Right ventricle myocardium superior (tissue), 1 donor: ENCODE measurements around the gene LMLN. TPM values are rescaled to one million over a fixed set of nuclear protein-coding genes. Genes with fewer than 3 reads are reported as not detected.
"Not testable (repeated sequence)": the region's sequence is repeated elsewhere in the genome, so short reads cannot be mapped to it uniquely, and the experiment has no call there.

Experiments
- ATAC-seq: fragments of 200-7000 bp; cut with Tn5 transposase; one replicate; pipeline ENCODE4 v1.9.1; 2020; ENCODE audit warnings: mild to moderate bottlenecking; ENCODE audit not compliant: poor library complexity
- DNase-seq: peaks from one replicate; pipeline ENCODE4 v3.0.0-alpha.2; 2020
- intact Hi-C: fragments of 100-400 bp; cut with DNase I; formaldehyde crosslinking; loops from one replicate; pipeline ENCODE4 v1.11.2; 2022
- long read RNA-seq: library from polyadenylated mRNA; unstranded; transcript quantifications from one replicate; pipeline ENCODE4 v2.0.0, GENCODE V29; 2021
- total RNA-seq: library from RNA; stranded (reverse); fragmentation: NEBNext Ultra II Directional; extraction: Animal tissue kit (Norgen Biotek cat#: 25700); gene quantifications from one replicate; pipeline ENCODE4 v1.2.1, GENCODE V29; 2021
- donor health status: DM: no; HTN: yes; CAD: no; lungs with severe emphysema.

The LMLN gene, protein sequence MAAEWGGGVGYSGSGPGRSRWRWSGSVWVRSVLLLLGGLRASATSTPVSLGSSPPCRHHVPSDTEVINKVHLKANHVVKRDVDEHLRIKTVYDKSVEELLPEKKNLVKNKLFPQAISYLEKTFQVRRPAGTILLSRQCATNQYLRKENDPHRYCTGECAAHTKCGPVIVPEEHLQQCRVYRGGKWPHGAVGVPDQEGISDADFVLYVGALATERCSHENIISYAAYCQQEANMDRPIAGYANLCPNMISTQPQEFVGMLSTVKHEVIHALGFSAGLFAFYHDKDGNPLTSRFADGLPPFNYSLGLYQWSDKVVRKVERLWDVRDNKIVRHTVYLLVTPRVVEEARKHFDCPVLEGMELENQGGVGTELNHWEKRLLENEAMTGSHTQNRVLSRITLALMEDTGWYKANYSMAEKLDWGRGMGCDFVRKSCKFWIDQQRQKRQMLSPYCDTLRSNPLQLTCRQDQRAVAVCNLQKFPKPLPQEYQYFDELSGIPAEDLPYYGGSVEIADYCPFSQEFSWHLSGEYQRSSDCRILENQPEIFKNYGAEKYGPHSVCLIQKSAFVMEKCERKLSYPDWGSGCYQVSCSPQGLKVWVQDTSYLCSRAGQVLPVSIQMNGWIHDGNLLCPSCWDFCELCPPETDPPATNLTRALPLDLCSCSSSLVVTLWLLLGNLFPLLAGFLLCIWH
- total RNA-seq = 8.8 TPM
- long read RNA-seq, full-length matches to known transcripts = 8 of 10 reads
- long read RNA-seq, partial matches to known transcripts = 1 of 10 reads
- long read RNA-seq, other reads (novel, unspliced or antisense) = 1 of 10 reads

DNA sequence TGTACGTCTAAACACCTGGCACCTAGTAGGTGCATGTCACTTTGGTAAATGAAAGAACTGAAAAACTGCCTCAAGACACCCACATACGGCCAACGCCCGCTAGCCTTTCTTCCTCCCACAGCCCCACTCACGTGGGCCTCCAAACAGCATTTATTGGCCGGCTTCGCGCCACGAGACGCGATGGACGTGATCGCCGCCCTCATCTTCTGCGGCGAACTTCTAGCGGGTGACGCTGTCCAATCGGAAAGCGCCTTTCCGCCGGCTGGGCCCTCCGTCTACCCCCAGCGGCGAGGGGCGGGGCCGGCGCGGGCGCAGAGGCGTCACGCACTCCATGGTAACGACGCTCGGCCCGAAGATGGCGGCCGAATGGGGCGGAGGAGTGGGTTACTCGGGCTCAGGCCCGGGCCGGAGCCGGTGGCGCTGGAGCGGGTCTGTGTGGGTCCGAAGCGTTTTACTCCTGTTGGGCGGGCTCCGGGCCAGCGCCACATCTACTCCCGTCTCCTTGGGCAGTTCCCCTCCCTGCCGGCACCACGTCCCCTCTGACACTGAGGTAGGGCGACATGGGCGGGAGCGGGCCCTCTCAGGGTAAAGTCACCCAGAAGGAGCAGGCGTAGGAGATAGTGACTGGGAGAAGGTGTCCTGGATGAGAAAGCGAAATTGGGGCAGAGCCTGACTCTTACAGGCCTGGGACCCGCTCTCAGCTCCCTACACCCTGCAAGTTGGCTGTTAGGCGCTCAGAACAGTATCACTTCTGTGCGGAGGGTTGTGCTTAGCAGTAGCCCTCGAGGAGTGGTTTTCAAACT is at the start of gene LMLN:
Gene LMLN, plus strand, starts transcription at position 327 of the 803 bp plus-strand sequence. Its CDS starts 29 bp downstream, at position 356.
- ATAC-seq (peak; percentile 99), DNase-seq (peak; percentile 98)
- intact Hi-C loops = no loop called here

DNA sequence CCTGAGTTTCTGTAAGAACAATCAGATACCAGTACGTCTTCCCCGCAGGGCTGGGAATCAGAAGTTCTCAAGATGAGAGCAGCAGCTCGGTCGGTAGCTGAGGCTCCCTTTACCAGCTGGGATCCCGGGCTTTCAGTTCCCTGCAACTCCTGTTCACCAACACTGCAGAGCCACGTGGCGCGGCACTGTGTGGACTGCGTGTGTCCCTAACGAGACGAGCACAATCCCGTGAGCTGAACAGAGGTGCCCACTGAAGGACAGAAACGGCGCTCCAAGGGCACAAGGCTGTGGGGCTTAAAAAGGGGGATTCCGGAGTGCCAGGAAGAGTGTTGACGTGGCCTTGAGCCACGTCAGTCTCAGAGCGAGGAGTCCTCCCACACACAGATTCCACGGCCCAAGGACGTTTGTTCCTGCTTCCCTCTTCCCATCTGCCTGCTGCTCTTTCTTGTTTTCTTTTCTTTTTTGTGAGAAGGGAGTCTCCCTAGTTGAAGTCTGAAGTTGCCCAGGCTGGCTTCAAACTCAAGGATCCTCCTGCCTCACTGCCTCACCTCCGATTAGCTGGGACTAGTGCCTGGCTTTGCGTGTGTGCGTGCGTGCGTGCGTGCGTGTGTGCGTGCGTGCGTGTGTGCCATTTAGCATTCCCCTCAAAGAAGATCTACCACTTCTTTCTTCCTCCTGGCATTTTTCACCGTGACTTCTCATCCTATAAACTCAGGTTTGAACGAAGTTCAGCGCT is 47.1 kb upstream of the LMLN start:
- peak; percentile 52 for ATAC-seq
- intact Hi-C loops = no loop called here
- no peak for DNase-seq

DNA sequence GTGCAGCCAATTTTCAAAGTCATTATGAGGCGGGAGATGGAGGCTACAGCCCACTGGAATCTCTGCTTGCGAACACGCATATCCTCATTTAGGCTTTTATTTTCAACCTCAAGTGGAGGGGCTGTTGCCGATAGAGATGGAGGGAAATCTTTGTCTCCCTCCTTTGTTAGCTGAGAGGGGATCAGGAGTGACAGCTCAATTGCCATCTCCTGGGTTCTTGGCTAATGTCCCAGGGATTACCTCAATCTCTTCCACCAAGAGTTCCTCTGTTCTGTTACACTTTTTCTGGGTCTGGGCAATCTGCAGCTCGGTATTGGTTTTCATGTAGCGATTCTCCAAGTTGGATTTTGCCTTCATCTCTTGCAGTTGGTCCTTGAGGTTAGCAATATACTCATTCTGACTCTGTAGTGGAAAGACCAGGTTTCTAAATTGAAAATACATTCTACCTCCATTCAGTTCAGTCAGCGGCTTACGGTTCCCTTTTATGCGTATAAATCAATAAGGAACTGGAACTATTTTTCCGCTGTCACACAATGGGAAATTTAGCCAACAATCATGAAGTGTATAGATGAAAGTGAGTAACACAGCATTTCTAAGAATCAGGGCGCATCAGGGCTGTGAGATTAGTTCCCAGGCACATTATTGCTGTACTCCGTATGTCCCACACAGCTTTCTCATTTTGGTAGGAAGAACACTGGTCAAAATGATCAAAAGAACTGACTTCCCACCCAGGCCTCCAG is 46.2 kb upstream of the LMLN start:
- DNase-seq (no peak), ATAC-seq (no peak)
- intact Hi-C loops = no loop called here

DNA sequence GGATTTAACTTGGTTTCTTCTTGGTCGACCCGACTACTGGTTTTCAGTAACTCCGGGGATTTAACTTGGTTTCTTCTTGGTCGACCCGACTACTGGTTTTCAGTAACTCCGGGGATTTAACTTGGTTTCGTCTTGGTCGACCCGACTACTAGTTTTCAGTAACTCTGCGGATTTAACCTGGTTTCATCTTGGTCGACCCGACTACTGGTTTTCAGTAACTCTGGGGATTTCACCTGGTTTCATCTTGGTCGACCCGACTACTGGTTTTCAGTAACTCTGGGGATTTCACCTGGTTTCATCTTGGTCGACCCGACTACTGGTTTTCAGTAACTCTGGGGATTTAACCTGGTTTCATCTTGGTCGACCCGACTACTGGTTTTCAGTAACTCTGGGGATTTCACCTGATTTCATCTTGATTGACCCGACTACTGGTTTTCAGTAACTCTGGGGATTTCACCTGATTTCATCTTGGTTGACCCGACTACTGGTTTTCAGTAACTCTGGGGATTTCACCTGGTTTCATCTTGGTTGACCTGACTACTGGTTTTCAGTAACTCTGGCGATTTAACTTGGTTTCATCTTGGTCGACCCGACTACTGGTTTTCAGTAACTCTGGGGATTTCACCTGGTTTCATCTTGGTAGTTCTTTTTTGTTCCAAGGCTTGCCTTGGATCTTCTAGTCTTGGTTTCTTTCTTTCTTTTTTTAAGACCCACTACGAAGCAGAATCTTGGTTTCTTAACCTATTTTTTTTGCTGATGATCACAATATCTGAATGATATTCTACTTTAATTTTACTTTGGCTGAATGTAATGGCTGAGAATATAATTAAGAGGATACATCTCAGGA is 38.4 kb upstream of the LMLN start:
- ATAC-seq = not testable (repeated sequence)

DNA sequence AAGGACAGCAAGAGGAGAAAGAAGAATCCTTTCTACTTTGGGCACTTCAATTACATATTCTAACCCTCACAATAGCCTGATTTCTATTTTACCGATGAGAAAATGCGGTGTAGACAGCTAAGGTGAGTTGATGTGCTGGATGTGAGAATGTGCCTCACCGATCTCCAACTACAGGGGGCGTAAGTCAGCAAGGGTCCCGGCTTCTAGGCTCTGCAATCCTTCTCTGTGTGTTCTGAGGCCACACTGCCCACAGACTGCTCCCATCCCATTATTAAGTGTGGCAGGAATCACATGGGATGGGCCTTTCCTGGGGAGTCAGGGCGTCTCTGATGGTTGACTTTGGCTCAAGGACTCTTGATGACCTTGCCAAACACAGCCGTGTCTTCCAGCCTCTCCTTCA is 33.6 kb upstream of the LMLN start:
- intact Hi-C loops = no loop called here
- ATAC-seq = no peak
- DNase-seq = no peak

More for the DNA sequence above, 38.4 kb upstream of the LMLN start:
- intact Hi-C loops, DNase-seq: not testable (repeated sequence)

DNA sequence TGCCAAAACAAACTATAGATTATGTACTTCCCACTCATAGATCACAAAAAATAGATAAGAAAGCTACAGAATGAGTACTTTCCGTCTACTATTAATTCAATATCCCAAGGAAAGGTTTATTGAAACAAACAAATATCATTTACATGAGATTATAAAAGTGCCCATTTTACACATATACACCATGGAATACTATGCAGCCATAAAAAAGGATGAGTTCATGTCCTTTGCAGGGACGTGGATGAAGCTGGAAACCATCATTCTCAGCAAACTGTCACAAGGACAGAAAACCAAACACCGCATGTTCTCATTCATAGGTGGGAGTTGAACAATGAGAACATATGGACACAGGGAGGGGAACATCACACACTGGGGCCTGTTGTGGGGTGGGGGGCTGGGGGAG is 32.4 kb upstream of the LMLN start:
- ATAC-seq, DNase-seq, intact Hi-C loops: not testable (repeated sequence)

DNA sequence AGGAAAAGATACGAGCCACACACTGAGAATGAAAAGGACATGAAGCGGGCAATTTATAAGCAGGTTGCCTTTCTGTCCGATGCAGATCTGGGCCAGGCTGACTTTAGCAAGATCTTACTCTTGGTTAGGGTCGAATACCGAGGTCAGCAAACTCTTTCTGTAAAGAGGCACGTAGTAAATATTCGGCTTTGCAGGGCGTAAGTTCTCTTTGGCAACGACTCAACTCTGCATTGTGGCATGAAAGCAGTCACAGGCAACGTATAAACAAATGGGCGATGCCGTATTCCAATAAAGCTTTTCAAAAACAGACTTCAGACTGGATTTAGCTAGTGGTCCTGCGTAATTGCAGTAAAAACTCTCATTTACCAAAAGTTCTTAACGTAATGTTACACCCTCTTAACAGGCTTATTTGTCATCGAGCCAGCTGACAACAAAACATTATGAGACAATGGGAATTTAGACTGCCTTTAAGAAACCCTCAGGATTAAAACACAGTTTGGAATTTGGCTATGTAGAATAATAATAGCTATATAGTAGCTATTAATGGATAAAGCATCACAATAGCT is 23.1 kb upstream of the LMLN start:
- DNase-seq (no peak), ATAC-seq (no peak)
- intact Hi-C loops = no loop called here

DNA sequence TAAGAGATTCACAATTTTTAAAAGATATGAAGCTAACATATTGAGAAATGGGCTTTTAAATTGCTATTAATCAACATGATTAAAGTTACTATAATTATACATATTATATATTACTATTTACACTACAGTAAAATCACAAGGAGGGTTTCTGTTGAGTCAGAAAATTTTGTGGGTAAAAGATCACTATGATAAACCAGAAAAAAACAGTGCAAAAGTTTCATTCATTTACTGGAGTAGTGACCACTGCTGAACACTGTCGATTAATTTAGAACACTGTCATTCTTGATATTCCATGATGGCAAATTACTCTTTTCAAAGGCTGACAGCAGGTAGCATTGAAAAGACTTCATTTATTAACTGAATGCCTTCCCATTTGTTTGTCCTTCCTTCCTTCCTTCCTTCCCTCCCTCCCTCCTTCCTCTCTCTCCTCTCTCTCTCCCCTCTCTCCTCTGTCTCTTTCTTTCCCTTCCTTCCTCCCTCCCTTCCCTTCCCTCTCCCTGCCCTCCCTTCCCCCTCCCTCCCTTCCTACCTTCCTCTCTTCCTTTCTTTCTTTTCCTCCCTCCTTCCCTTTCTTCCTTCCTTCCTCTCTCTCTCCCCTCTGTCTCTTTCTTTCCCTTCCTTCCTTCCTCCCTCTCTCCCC is 19.2 kb upstream of the LMLN start:
- no peak for DNase-seq
- intact Hi-C loops = no loop called here
- no peak for ATAC-seq

DNA sequence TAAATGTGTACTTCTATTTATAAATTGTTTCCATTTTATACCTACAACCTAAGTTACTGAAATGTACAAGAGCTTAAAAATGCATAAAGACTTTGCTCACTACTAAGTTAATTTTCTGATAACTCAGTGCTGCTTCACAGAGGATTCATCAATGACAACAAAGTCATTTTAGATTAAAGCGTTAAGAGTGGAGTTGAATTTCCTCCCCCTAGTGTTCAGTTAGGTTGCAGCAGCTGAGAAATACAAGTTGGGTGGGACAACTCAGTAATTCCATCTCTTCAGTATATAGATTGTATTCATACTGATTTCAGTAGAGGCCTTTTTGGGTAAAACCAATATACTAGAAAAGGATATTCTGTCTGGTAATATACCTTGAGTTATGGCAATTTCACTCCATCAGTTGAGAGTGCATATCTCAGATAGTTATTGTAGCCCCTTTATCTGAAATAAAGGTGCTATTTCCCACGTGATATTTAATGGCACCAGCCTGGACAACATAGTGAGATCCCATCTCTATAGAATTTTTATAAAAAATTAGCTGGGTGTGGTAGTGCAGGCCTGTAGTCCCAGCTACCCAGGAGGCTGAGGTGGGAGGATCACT is 17.0 kb upstream of the LMLN start:
- DNase-seq (no peak), ATAC-seq (no peak)
- intact Hi-C loops = no loop called here

DNA sequence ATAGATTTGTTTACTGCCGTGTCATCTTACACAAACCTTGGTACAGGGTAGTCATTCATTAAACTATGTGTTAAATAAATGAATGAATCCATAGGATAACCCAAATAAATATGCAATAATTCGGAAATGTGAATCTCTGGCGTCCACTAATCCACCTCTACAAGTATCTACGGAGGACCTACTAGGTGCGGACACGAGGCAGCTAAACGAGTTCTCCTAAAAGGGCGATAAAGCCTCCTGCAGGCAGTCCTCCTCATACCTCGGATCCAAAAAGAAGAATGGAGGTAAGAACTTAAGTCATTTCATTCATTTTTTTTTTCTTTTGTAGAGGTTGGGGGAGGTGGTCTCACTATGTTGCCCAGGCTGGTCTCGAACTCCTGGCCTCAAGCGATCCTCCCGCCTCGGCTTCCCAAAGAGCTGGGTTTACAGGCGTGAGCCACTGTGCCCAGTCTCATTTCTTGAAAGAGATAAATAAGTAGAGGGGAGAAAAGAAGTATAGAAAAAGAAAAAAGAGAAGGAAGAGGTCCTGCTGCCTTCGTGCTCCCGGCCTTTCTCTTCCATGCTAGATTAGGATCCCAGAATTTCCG is 10.7 kb upstream of the LMLN start:
- intact Hi-C loops = no loop called here
- DNase-seq (no peak), ATAC-seq (peak; percentile 1)

DNA sequence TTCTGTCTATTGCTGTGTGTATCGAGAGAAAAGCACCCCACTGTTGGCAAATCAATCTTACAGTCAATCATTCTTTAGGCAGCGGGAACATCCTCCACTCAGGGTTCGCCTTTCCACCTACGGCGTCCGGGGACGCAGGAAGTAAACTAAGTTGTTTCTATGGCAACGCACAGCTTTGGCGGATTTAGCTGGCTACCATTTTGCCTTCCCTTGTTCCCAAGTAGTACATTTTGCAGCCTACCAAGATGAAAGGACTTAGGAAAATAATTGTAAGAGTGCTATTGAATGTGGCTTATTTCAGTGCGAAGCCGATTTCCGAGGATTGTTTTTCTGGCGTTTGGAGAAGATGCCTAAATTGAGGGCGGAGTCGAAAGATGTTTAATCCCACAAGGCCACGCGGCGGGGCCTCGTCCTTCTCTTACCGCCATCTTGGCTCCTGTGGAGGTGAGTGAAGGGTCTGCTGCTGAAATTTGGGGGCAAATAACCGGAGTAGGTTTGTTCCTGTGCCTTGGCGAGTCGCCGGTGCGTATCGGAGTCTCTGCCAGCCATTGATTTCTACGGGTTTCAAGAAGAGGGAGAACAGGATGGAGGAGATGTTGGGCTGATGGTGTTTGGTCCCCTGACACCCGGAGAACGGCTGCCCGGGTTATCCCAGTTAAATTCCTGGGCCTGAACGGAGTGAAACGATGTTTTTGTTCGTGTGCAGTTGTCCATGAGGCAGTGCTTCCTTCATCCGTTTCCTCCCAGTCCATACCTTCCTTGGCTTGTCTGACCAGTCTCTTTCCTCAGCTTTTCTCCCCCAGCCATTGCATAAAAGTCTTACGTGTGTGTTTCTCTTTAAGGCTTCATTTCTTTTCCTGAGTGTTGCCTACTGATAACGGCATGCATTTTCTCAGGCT is 10.0 kb upstream of the LMLN start, which contains the start of gene RPL35A:
Gene RPL35A, plus strand, starts transcription at position 413 of the 899 bp plus-strand sequence. CDS start 778 bp downstream, outside the sequence.
- intact Hi-C loops = no loop called here
- peak; percentile 93 for ATAC-seq
- peak; percentile 92 for DNase-seq

DNA sequence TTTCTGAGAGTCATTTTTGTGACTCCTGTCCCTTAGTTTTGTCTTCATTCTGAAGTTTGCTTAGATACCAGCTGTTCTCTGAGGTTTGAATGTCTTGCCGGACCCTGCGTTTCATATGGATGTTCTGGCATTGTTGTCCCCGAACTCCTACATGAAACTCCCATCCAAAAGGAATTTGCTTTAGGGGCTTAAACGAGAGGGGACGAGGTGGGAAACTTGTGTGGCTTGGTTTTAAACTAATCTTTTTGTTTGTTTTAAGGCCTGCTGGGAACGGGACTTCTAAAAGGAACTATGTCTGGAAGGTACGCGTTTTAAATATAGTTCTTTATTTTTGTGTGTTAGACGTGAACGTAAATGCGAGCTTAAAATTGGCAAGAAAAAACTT is 9.3 kb upstream of the LMLN start:
- DNase-seq = no peak
- intact Hi-C loops = no loop called here
- no peak for ATAC-seq

DNA sequence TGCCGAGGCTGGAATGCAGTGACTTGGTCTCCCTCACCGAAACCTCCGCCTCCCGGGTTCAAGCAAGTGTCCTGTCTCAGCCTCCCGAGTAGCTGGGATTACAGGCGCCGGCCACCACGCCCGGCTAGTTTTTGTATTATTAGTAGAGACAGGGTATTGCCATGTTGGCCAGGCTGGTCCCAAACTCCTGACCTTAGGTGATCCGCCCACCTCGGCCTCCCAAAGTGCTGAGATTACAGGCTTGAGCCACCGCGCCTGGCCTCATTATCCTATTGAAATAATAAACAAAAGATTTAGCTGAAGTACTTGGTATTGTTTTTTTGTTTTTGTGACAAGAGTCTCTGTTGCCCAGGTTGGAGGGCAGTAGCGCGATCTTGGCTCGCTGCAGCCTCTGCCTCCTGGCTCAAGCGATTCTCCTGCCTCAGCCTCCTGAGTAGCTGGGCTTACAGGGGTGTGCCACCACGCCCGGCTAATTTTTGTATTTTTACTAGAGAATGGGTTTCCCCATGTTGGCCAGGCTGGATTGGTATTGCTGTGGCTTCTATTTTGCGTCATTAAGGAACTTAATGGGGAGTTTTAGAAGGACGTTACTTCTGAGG is 8.5 kb upstream of the LMLN start:
- no peak for DNase-seq
- ATAC-seq = no peak
- intact Hi-C loops = no loop called here

DNA sequence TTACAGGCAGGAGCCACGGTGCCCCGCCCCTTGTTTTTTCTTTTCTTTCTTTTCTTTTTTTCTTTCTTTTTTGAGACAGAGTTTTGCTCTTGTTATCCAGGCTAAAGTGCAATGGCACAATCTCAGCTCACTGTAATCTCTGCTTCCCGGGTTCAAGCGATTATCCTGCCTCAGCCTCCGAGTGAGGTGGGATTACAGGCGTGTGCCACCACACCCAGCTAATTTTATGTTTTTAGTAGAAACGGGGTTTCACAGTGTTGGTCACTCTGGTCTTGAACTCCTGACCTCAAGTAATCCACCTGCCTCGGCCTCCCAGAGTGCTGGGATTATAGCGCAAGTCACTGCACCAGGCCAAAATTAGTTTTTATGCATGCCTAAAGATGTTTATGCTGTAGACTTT is 7.6 kb upstream of the LMLN start:
- no peak for ATAC-seq
- DNase-seq = no peak
- intact Hi-C loops = no loop called here
